IMR-90 (cell line): ENCODE measurements around the gene TLK2. TPM values are rescaled to one million over a fixed set of nuclear protein-coding genes. Genes with fewer than 3 reads are reported as not detected.
"Not testable (repeated sequence)": the region's sequence is repeated elsewhere in the genome, so short reads cannot be mapped to it uniquely, and the experiment has no call there.

Experiments used
- ATAC-seq: fragments of 200-7000 bp; cut with Tn5 transposase; 2 replicates; pipeline ENCODE4 v1.9.1; 2020; ENCODE audit warnings: low read depth, mild to moderate bottlenecking, moderate library complexity
- BruUV-seq: library from RNA; stranded (reverse); fragments of 400-500 nt; replicated peaks from 2 replicates; lab custom pipeline; 2021; lab: Mats Ljungman, UMichigan
- CTCF ChIA-PET: fragments of 300-600 bp; formaldehyde crosslinking; extraction: SDS; loops from one replicate; lab custom pipeline; 2021; ENCODE audit warnings: antibody characterized with exemption; lab: Yijun Ruan, JAX
- POLR2A ChIA-PET: fragments of 300-600 bp; sonication (Branson Sonifier 250); formaldehyde crosslinking; loops from one replicate; lab custom pipeline; 2022; ENCODE audit warnings: antibody characterized with exemption; ENCODE audit not compliant: unreplicated experiment; lab: Charles Lee
- DNase-seq: peaks from one replicate; pipeline ENCODE4 v3.0.0; 2013
- H2AFZ ChIP-seq: replicated peaks from 2 replicates; pipeline ENCODE3; 2013; ENCODE audit warnings: low read length, mild to moderate bottlenecking; ENCODE audit not compliant: poor library complexity
- H2AK5ac ChIP-seq: 2 replicates; pipeline ENCODE4 v1.6.1; 2013; ENCODE audit warnings: low read depth, low read length, inconsistent platforms
- H2AK9ac ChIP-seq: replicated peaks from 2 replicates; pipeline ENCODE3; 2013; ENCODE audit warnings: mild to moderate bottlenecking, low read depth, low read length, moderate library complexity; ENCODE audit not compliant: poor library complexity
- H2BK120ac ChIP-seq: 2 replicates; pipeline ENCODE4 v1.6.1; 2013; ENCODE audit warnings: low read depth, low read length, inconsistent platforms
- H2BK15ac ChIP-seq: 3 replicates; pipeline ENCODE4 v1.6.1; 2013; ENCODE audit warnings: low read depth, low read length, inconsistent platforms
- H2BK20ac ChIP-seq: 2 replicates; pipeline ENCODE4 v1.6.1; 2013; ENCODE audit warnings: low read depth, mild to moderate bottlenecking, inconsistent platforms, low read length, moderate library complexity
- H2BK5ac ChIP-seq: 2 replicates; pipeline ENCODE4 v1.6.1; 2013; ENCODE audit warnings: mild to moderate bottlenecking, low read depth, low read length, inconsistent platforms; ENCODE audit not compliant: poor library complexity, severe bottlenecking
- H3K14ac ChIP-seq: replicated peaks from 2 replicates; pipeline ENCODE4 v1.6.1; 2013; ENCODE audit warnings: low read depth, low read length, inconsistent platforms
- H3K18ac ChIP-seq: 2 replicates; pipeline ENCODE4 v1.6.1; 2013; ENCODE audit warnings: low read depth, low read length, control low read depth
- H3K23ac ChIP-seq: 2 replicates; pipeline ENCODE4 v1.6.1; 2013; ENCODE audit warnings: low read depth, low read length, inconsistent platforms
- H3K27ac ChIP-seq: 2 replicates; pipeline ENCODE4 v1.5.1; 2013; ENCODE audit warnings: mild to moderate bottlenecking, control low read depth, low read length; ENCODE audit not compliant: insufficient read depth
- H3K27me3 ChIP-seq: 2 replicates; pipeline ENCODE4 v1.6.1; 2013; ENCODE audit warnings: low read length; ENCODE audit not compliant: control insufficient read depth, insufficient read depth
- H3K36me3 ChIP-seq: 2 replicates; pipeline ENCODE4 v1.6.1; 2013; ENCODE audit warnings: low read length, mixed read lengths; ENCODE audit not compliant: control insufficient read depth, insufficient read depth
- H3K4ac ChIP-seq: 2 replicates; pipeline ENCODE4 v1.6.1; 2013; ENCODE audit warnings: low read depth, low read length, inconsistent platforms
- H3K4me1 ChIP-seq: 2 replicates; pipeline ENCODE4 v1.6.1; 2013; ENCODE audit warnings: low read length, mixed read lengths; ENCODE audit not compliant: control insufficient read depth, insufficient read depth
- H3K4me2 ChIP-seq: 2 replicates; pipeline ENCODE4 v1.6.1; 2013; ENCODE audit warnings: low read depth, mild to moderate bottlenecking, control low read depth, low read length, moderate library complexity
- H3K4me3 ChIP-seq: 2 replicates; pipeline ENCODE4 v1.5.1; 2013; ENCODE audit warnings: low read depth, mild to moderate bottlenecking, control low read depth, low read length, moderate library complexity; ENCODE audit not compliant: insufficient read depth
- H3K56ac ChIP-seq: 2 replicates; pipeline ENCODE4 v1.6.1; 2013; ENCODE audit warnings: low read length, inconsistent platforms; ENCODE audit not compliant: insufficient read depth; ENCODE audit errors: extremely low read depth
- H3K79me1 ChIP-seq, 2 experiments: 2 replicates each; pipeline ENCODE4 v1.6.1; 2013; ENCODE audit warnings: low read length in 2 of 2, inconsistent platforms in 1 of 2, low read depth in 1 of 2
- H3K9ac ChIP-seq: 2 replicates; pipeline ENCODE4 v1.6.1; 2013; ENCODE audit warnings: low read depth, low read length, control low read depth
- H3K9me1 ChIP-seq: 2 replicates; pipeline ENCODE4 v1.6.1; 2013; ENCODE audit warnings: low read length, inconsistent platforms; ENCODE audit not compliant: insufficient read depth
- H3K9me3 ChIP-seq: 2 replicates; pipeline ENCODE4 v1.6.1; 2013; ENCODE audit warnings: low read length; ENCODE audit not compliant: control insufficient read depth, insufficient read depth
- H4K20me1 ChIP-seq: 2 replicates; pipeline ENCODE4 v1.6.1; 2013; ENCODE audit warnings: low read length, inconsistent platforms; ENCODE audit not compliant: insufficient read depth
- H4K5ac ChIP-seq: 2 replicates; pipeline ENCODE4 v1.6.1; 2013; ENCODE audit warnings: mild to moderate bottlenecking, low read depth, low read length, control low read depth
- H4K8ac ChIP-seq, 2 experiments: 2 replicates each; pipeline ENCODE4 v1.6.1; 2013; ENCODE audit warnings: low read depth in 2 of 2, low read length in 2 of 2, control low read depth in 1 of 2, inconsistent platforms in 1 of 2
- H4K91ac ChIP-seq: 2 replicates; pipeline ENCODE4 v1.6.1; 2013; ENCODE audit warnings: low read depth, low read length, inconsistent platforms; ENCODE audit not compliant: insufficient read depth
- WGBS, 2 experiments: methylation state at CpG; one replicate each; pipeline versions ENCODE4 v1.1.5 to v1.1.7; 2013; ENCODE audit warnings: missing lambda C conversion rate in 2 of 2; ENCODE audit not compliant: insufficient read length in 1 of 2; ENCODE audit errors: extremely low coverage in 2 of 2; 5-methylcytosine and 5-hydroxymethylcytosine counted together
- dilution Hi-C: fragments of 300-500 bp; cut with HindIII; formaldehyde crosslinking; loops from one replicate; pipeline ENCODE4 v1.14.3; 2018; ENCODE audit warnings: low sequenced_read_pairs; ENCODE audit not compliant: unreplicated experiment
- in situ Hi-C: fragments of 300-500 bp; cut with MboI; formaldehyde crosslinking; loops from 3 replicates; pipeline ENCODE4 v1.14.3; 2019; ENCODE audit warnings: low sequenced_read_pairs, inconsistent platforms, mixed read lengths
- intact Hi-C: fragments of 100-400 bp; cut with micrococcal nuclease; formaldehyde crosslinking; loops from 2 replicates; pipeline ENCODE4 v1.10.0; 2022
- polyA plus RNA-seq, 3 experiments: library from polyadenylated mRNA; depleted of rRNA; stranded (reverse); fragments of >200 nt; gene quantifications; 2 replicates each; pipeline ENCODE4 v1.2.3, GENCODE V29; 2012; ENCODE audit warnings: low replicate concordance in 1 of 3
- total RNA-seq: library from RNA; depleted of rRNA; stranded (reverse); fragments of >200 nt; gene quantifications from 2 replicates; pipeline ENCODE4 v1.2.3, GENCODE V29; 2012

Gene TLK2
- total and polyA plus RNA-seq, 2 of the 4 experiments (the other 2 are of a cell fraction): 35.7 to 39.4 TPM

- H3K9ac ChIP-seq, H4K8ac ChIP-seq, H3K18ac ChIP-seq, dilution Hi-C loops, CTCF ChIA-PET, in situ Hi-C loops, H3K56ac ChIP-seq, H3K27ac ChIP-seq, H3K14ac ChIP-seq, H3K23ac ChIP-seq, H2BK5ac ChIP-seq, H3K4me2 ChIP-seq, H2BK120ac ChIP-seq, POLR2A ChIA-PET, H3K4ac ChIP-seq, H3K4me3 ChIP-seq, BruUV-seq, H2AK5ac ChIP-seq, H2AFZ ChIP-seq, H3K9me3 ChIP-seq, H3K36me3 ChIP-seq, H2AK9ac ChIP-seq, H4K91ac ChIP-seq, H3K9me1 ChIP-seq, H2BK20ac ChIP-seq, H3K27me3 ChIP-seq, intact Hi-C loops, ATAC-seq, H3K4me1 ChIP-seq, DNase-seq, H4K5ac ChIP-seq, H4K20me1 ChIP-seq, H2BK15ac ChIP-seq: not testable (repeated sequence)
- no CpG with 5 or more reads among the region's 1 CpG for WGBS, 2 experiments
- peaks cover 6 to 26% of the 10 kb centered on the region in 2 experiments; a peak in 3 of 4 replicates for H3K79me1 ChIP-seq
These were observed 52.3 kb downstream of the TLK2 start for GRCh38 chr17:62530936-62531335.

GRCh38 chr17:62536557-62536956 lies 57.9 kb downstream of the TLK2 start:
- H4K8ac ChIP-seq, intact Hi-C loops, BruUV-seq, H2AK5ac ChIP-seq, H3K4me1 ChIP-seq, H3K4me2 ChIP-seq, H2BK5ac ChIP-seq, CTCF ChIA-PET, H3K56ac ChIP-seq, H3K9ac ChIP-seq, H4K20me1 ChIP-seq, H3K23ac ChIP-seq, H3K4ac ChIP-seq, H2AK9ac ChIP-seq, H3K27ac ChIP-seq, H3K14ac ChIP-seq, ATAC-seq, DNase-seq, H2BK120ac ChIP-seq, H3K18ac ChIP-seq, H3K9me3 ChIP-seq, H2BK15ac ChIP-seq, H4K5ac ChIP-seq, H3K4me3 ChIP-seq, in situ Hi-C loops, H2AFZ ChIP-seq, H4K91ac ChIP-seq, H3K27me3 ChIP-seq, H2BK20ac ChIP-seq, H3K9me1 ChIP-seq, dilution Hi-C loops, POLR2A ChIA-PET: not testable (repeated sequence)
- H3K36me3 ChIP-seq: peaks cover 13% of the 10 kb centered on the region
- WGBS, 2 experiments: no CpG with 5 or more reads among the region's 4 CpGs
- peaks cover 16 to 37% of the 10 kb centered on the region in 2 experiments; a peak in 3 of 4 replicates for H3K79me1 ChIP-seq
